ENCODE measurements around the gene FOXN4.

DNA sequence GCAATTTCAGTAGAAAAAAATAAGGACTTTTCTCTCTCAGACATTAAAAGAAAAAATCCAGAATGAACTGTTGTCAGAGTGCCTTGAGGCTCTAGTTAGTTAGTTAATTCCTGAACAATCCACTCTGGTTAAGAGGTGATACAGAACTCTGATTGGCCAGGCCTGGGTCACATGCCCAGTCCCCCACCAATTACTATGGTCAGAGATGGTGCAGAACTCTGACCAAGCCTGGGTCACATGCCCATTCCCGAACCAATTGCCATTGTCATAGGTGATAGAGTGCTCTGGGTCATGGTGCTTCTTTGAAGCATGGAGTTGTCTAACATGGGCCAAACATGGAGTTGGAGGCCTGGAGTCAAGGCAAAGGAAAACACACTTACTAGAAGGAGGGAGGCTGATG lies 27.5 kb upstream of the FOXN4 start:
- TF ChIP-seq, protein P1, sequence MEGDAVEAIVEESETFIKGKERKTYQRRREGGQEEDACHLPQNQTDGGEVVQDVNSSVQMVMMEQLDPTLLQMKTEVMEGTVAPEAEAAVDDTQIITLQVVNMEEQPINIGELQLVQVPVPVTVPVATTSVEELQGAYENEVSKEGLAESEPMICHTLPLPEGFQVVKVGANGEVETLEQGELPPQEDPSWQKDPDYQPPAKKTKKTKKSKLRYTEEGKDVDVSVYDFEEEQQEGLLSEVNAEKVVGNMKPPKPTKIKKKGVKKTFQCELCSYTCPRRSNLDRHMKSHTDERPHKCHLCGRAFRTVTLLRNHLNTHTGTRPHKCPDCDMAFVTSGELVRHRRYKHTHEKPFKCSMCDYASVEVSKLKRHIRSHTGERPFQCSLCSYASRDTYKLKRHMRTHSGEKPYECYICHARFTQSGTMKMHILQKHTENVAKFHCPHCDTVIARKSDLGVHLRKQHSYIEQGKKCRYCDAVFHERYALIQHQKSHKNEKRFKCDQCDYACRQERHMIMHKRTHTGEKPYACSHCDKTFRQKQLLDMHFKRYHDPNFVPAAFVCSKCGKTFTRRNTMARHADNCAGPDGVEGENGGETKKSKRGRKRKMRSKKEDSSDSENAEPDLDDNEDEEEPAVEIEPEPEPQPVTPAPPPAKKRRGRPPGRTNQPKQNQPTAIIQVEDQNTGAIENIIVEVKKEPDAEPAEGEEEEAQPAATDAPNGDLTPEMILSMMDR (IDR thresholded peaks at IDR 0.05), result no peak
- no peak for TF ChIP-seq POLR2A (IDR thresholded peaks at IDR 0.05)

Data from tibial nerve (tissue), 3 donors.